Upper lobe of left lung (tissue), 6 donors: ENCODE data around the gene ELP4. TPM values are rescaled to one million over a fixed set of nuclear protein-coding genes. Genes with fewer than 3 reads are reported as not detected.
"Not testable (repeated sequence)": the region's sequence is repeated elsewhere in the genome, so short reads cannot be mapped to it uniquely, and the experiment has no call there.

Experiments
- ATAC-seq, 2 donors: fragments of 200-7000 bp; cut with Tn5 transposase; one replicate each; pipeline ENCODE4 v1.9.1; 2022; ENCODE audit warnings: mild to moderate bottlenecking in 2 of 2, moderate library complexity in 2 of 2; ENCODE audit not compliant: low FRiP score in 2 of 2
- DNase-seq, 2 donors: peaks; one replicate each; pipeline ENCODE4 v3.0.0-alpha.2; 2019 to 2020
- H3K27ac ChIP-seq, 4 donors: fragments of 200-600 bp; sonication (generic); one replicate each; pipeline ENCODE4 v1.5.1; 2016 to 2019
- H3K27me3 ChIP-seq, 4 donors: fragments of 200-600 bp; sonication (generic); one replicate each; pipeline ENCODE4 v1.5.1; 2017 to 2019
- H3K36me3 ChIP-seq, 4 donors: fragments of 200-600 bp; sonication (generic); one replicate each; pipeline ENCODE4 v1.5.1; 2016 to 2019
- H3K4me1 ChIP-seq, 4 donors: fragments of 200-600 bp; sonication (generic); one replicate each; pipeline ENCODE4 v1.5.1; 2018 to 2019
- H3K4me3 ChIP-seq, 4 donors: fragments of 200-600 bp; sonication (generic); one replicate each; pipeline ENCODE4 v1.5.1; 2017 to 2019; ENCODE audit warnings: mild to moderate bottlenecking in 2 of 4, moderate library complexity in 1 of 4
- H3K9me3 ChIP-seq, 4 donors: fragments of 200-600 bp; sonication (generic); one replicate each; pipeline ENCODE4 v1.5.1; 2018 to 2019
- EP300 ChIP-seq, 4 donors: sonication (generic); formaldehyde crosslinking; IDR thresholded peaks; one replicate each; pipeline ENCODE4 v1.5.1; 2017; ENCODE audit warnings: antibody characterized with exemption in 4 of 4, control low read depth in 2 of 4
- POLR2A ChIP-seq, 4 donors: fragments of 450-650 bp; IDR thresholded peaks; one replicate each; pipeline ENCODE4 v1.5.1; 2016 to 2017; ENCODE audit warnings: antibody characterized with exemption in 4 of 4, mild to moderate bottlenecking in 2 of 4
- POLR2AphosphoS5 ChIP-seq, 2 donors: sonication (generic); formaldehyde crosslinking; IDR thresholded peaks; one replicate each; pipeline ENCODE4 v1.5.1; 2017; ENCODE audit warnings: antibody characterized with exemption in 2 of 2
- WGBS, 2 donors: methylation state at CpG; one replicate each; pipeline ENCODE4 v1.1.5; 2017 to 2018; 5-methylcytosine and 5-hydroxymethylcytosine counted together
- total RNA-seq, 6 donors: library from RNA; depleted of rRNA in 4 of 6; stranded (reverse); fragments of >200 nt in 4 of 6; gene quantifications; one replicate each; pipeline versions ENCODE4 v1.1.0 to v1.2.1, GENCODE V29; 2016 to 2021
- TF ChIP-seq, protein P1 (sequence below), 6 experiments: fragments of 450-650 bp in 4 of 6; fragments of 200-600 bp in 2 of 6; sonication (generic) in 2 of 6; IDR thresholded peaks; one replicate each; pipeline ENCODE4 v1.5.1; 2016 to 2019; ENCODE audit warnings: antibody characterized with exemption in 6 of 6
- donor health status: DM: no; HTN: no; CAD: no; lungs with moderate emphysema.
- donor health status: DM: no; HTN: yes; CAD: no; lungs with severe emphysema.

The ELP4 gene
- total RNA-seq, 6 donors from 2014 or later: 6.3 to 34.7 (median 18.6) TPM

DNA sequence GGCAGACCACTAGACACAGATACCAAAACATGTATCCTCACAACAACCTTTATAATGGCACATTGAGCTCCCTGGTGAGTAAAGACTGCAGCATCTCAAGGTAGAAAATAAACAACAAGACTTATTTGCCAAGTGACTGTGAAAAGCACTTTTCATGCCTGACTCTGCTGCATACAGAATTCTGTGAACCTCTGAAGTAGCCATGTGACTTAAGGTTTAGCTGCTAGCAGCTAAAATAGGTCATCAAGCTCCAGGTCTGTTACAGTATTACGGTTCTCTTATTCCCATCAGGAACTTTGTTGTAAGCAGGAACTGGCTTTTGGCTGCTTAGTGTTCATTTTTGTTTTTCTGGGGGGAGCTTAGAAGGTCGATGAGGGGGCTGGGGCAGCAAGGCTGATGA, 162.1 kb downstream of the ELP4 start:
- Histone ChIP-seq H3K4me1 (no peaks in the 10 kb centered on the region), H3K9me3 (no peaks in the 10 kb centered on the region), H3K27ac (no peak overlapping the region), H3K27me3 (no peaks in the 10 kb centered on the region), H3K36me3 (no peaks in the 10 kb centered on the region), H3K4me3 (no peak overlapping the region)
- ATAC-seq: no peak
- 86 to 91% methylated on average over 2 of the region's 2 CpGs for WGBS, 2 donors
- no peak for DNase-seq
- TF ChIP-seq, protein P1, sequence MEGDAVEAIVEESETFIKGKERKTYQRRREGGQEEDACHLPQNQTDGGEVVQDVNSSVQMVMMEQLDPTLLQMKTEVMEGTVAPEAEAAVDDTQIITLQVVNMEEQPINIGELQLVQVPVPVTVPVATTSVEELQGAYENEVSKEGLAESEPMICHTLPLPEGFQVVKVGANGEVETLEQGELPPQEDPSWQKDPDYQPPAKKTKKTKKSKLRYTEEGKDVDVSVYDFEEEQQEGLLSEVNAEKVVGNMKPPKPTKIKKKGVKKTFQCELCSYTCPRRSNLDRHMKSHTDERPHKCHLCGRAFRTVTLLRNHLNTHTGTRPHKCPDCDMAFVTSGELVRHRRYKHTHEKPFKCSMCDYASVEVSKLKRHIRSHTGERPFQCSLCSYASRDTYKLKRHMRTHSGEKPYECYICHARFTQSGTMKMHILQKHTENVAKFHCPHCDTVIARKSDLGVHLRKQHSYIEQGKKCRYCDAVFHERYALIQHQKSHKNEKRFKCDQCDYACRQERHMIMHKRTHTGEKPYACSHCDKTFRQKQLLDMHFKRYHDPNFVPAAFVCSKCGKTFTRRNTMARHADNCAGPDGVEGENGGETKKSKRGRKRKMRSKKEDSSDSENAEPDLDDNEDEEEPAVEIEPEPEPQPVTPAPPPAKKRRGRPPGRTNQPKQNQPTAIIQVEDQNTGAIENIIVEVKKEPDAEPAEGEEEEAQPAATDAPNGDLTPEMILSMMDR (IDR thresholded peaks at IDR 0.05): no peak
- TF ChIP-seq EP300 (IDR thresholded peaks at IDR 0.05) (no peak), POLR2A (IDR thresholded peaks at IDR 0.05) (no peak), POLR2AphosphoS5 (IDR thresholded peaks at IDR 0.05) (no peak)

DNA sequence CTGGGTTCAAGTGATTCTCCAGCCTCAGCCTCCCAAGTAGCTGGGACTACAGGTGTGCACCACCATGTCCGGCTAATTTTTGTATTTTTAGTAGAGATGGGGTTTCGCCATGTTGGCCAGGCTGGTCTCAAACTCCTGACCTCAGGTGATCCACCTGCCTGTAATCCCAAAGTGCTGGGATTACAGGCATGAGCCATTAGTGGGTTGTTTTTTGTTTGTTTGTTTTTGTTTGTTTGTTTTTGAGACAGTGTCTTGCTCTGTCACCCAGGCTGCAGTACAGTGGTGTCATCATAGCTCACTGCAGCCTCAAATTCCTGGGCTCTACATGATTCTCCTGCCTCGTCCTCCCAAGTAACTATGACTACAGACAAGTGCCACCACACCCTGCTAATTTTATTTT, 163.5 kb downstream of the ELP4 start:
- not testable (repeated sequence) for ATAC-seq, H3K27ac ChIP-seq, DNase-seq, H3K4me1 ChIP-seq, H3K27me3 ChIP-seq, H3K9me3 ChIP-seq, H3K36me3 ChIP-seq, H3K4me3 ChIP-seq
- 98 to 100% methylated on average over 3 of the region's 3 CpGs for WGBS, 2 donors

DNA sequence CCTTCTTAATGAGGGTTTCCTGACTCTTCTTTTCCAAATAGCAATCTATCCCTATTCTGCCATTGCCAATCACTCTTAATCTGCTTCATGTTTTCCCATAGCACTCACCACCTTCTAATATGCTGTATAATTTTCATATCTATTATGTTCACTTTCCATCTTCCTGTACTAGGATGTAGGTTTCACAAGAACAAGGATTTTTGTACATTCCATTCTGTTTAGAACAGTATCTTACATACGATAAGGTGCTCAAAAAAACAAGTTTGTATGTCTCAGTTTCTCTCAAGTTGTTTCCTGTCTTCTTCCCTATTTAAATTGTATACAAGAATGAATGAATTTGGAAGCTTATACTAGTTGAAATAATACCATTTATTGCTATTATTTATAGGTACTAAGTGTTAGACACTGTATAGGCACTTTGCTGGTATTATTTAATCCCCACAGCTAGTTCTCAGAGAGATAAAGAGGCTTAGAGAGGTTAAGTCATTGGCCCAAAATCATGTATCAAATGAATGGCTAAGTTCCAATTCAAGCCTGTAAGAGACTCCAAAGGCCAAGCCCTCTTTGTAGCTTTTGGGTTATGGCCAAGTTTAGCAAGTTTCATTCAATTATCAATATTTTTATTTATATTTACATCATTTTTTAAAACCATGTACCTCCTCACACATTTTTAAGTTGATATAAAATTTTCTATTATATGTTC, 166.9 kb downstream of the ELP4 start:
- H3K27me3 ChIP-seq: no peaks in the 10 kb centered on the region
- no peak for DNase-seq
- H3K36me3 ChIP-seq: no peaks in the 10 kb centered on the region
- H3K4me3 ChIP-seq: no peak overlapping the region
- no peak for ATAC-seq
- H3K9me3 ChIP-seq: no peaks in the 10 kb centered on the region
- WGBS, 2 donors: 97 to 98% methylated on average over 1 of the region's 1 CpG
- no peaks in the 10 kb centered on the region for H3K4me1 ChIP-seq
- TF ChIP-seq EP300 (IDR thresholded peaks at IDR 0.05) (no peak), POLR2AphosphoS5 (IDR thresholded peaks at IDR 0.05) (no peak), POLR2A (IDR thresholded peaks at IDR 0.05) (no peak)
- TF ChIP-seq, protein P1 (IDR thresholded peaks at IDR 0.05): no peak
- H3K27ac ChIP-seq: no peak overlapping the region

DNA sequence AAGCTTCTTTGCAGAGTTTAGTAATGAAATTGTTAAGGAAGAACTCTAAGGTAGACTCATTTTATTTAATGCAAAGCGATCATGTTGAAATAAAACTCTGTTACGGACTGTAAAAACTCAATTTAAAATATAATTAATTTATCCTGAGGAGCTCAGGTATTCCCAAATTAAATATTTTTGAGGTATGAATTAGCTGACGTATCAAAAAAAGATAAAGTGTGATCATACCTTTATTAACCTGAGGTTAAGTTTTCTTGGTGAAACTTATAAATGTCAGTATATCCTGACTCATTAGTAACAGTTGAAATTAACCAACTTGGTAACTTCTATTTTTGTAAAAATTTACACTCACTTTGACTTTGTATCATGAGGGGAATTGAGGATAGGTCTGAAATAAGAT, 171.2 kb downstream of the ELP4 start:
- TF ChIP-seq EP300 (IDR thresholded peaks at IDR 0.05) (no peak), POLR2A (IDR thresholded peaks at IDR 0.05) (no peak), POLR2AphosphoS5 (IDR thresholded peaks at IDR 0.05) (no peak)
- TF ChIP-seq, protein P1 (IDR thresholded peaks at IDR 0.05): no peak

DNA sequence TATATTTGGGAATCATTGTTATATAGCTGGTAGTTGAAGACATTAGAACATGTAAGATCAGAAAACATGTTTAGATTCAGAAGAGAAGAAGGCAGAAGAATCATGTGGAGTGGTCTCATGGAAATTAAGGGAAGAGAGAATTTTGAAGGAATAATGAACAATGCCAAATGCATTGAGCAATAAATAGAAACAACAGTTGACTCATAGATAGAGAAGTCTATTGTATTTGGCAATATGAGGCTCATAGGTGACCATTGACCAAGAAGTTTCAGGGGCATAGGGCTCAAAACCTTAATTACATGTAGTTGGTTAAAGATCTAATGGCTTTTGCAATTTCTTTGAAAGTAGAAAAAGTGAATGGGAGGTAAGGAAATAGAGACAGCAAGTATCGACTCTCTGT, 177.7 kb downstream of the ELP4 start:
- Histone ChIP-seq H3K4me1 (peaks cover 0 to 2% (median 0%) of the 10 kb centered on the region in 4 donors), H3K36me3 (no peaks in the 10 kb centered on the region), H3K9me3 (no peaks in the 10 kb centered on the region), H3K27me3 (no peaks in the 10 kb centered on the region), H3K4me3 (no peak overlapping the region), H3K27ac (no peak overlapping the region)
- WGBS, 2 donors: 95 to 100% methylated on average over 1 of the region's 1 CpG
- ATAC-seq (no peak), DNase-seq (no peak)
- TF ChIP-seq POLR2AphosphoS5 (IDR thresholded peaks at IDR 0.05) (no peak), POLR2A (IDR thresholded peaks at IDR 0.05) (no peak), EP300 (IDR thresholded peaks at IDR 0.05) (no peak)
- TF ChIP-seq, protein P1 (IDR thresholded peaks at IDR 0.05): no peak

More for the DNA sequence above, 171.2 kb downstream of the ELP4 start:
- no peak overlapping the region for H3K4me3 ChIP-seq
- no peaks in the 10 kb centered on the region for H3K4me1 ChIP-seq
- H3K27me3 ChIP-seq: no peaks in the 10 kb centered on the region
- H3K36me3 ChIP-seq: no peaks in the 10 kb centered on the region
- 65 to 94% methylated on average over 3 of the region's 3 CpGs for WGBS, 2 donors
- no peak overlapping the region for H3K27ac ChIP-seq
- H3K9me3 ChIP-seq: no peaks in the 10 kb centered on the region
- no peak for DNase-seq
- ATAC-seq: no peak
